Hepatocyte (in vitro differentiated cells): Measurements from ENCODE around the gene RPTOR.

ENCODE experiments used
- EZH2 ChIP-seq: fragments of 200-600 bp; sonication (generic); IDR thresholded peaks from 2 replicates; pipeline ENCODE4 v1.6.1; 2016; ENCODE audit warnings: antibody characterized with exemption, mild to moderate bottlenecking, borderline replicate concordance
- TF ChIP-seq, protein P1 (sequence below): fragments of 200-600 bp; sonication (generic); IDR thresholded peaks from 2 replicates; pipeline ENCODE4 v1.5.1; 2016; ENCODE audit warnings: antibody characterized with exemption, mild to moderate bottlenecking; ENCODE audit not compliant: poor library complexity

DNA sequence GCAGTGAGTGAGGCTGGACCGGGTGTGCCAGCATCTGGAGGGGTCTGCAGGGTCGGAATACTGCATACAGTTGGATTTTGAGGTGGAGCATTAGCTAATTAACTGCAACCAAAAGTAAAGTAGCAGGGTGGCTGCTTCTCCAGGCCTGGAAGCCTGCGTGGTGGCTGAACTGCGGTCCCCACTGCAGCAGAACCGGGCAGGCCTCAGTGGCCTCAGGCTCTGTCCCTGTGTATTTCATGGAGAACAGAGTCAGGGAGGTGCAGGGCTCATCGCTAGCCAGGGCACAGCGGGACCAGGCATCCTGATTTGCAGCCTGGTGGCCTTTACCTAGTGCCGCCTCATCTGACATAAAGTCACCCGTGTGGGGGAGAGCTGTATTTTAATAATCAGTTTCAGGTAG, 131.9 kb downstream of the RPTOR start:
- no peak for TF ChIP-seq EZH2
- TF ChIP-seq, protein P1, sequence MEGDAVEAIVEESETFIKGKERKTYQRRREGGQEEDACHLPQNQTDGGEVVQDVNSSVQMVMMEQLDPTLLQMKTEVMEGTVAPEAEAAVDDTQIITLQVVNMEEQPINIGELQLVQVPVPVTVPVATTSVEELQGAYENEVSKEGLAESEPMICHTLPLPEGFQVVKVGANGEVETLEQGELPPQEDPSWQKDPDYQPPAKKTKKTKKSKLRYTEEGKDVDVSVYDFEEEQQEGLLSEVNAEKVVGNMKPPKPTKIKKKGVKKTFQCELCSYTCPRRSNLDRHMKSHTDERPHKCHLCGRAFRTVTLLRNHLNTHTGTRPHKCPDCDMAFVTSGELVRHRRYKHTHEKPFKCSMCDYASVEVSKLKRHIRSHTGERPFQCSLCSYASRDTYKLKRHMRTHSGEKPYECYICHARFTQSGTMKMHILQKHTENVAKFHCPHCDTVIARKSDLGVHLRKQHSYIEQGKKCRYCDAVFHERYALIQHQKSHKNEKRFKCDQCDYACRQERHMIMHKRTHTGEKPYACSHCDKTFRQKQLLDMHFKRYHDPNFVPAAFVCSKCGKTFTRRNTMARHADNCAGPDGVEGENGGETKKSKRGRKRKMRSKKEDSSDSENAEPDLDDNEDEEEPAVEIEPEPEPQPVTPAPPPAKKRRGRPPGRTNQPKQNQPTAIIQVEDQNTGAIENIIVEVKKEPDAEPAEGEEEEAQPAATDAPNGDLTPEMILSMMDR = no peak
